GM12892 (cell line): ENCODE results near the gene DDR2.

ENCODE experiments used
- POLR2A ChIP-seq: IDR thresholded peaks from 2 replicates; pipeline ENCODE4 v1.6.1; 2011; ENCODE audit warnings: low read depth, low read length, control low read depth
- POLR2AphosphoS5 ChIP-seq: IDR thresholded peaks from 2 replicates; pipeline ENCODE4 v1.6.1; 2011; ENCODE audit warnings: low read depth, low read length, control low read depth
- TAF1 ChIP-seq: IDR thresholded peaks from 2 replicates; pipeline ENCODE4 v1.6.1; 2011; ENCODE audit warnings: low read depth, mild to moderate bottlenecking, control low read depth, low read length, borderline replicate concordance

DNA sequence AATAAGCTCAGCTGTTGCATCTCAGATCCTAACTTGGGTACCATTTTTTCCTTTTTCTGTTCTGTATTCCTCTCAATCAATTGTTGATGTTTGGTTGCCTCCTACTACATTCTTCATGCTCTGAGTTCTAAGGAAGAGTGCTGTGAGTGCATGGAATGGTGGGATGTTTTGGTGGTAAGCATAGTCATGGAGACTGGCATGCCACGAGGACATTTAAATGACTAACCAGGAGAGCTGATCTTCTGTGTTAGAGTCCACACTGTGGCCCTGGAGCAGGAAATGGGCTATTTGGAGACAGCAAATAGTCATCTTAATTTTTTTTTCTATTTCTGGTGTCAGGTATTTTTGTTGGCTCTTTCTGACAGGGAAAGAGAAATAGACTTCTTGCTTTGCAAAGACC lies 88.7 kb downstream of the DDR2 start:
- TF ChIP-seq TAF1 (no peak), POLR2A (no peak), POLR2AphosphoS5 (no peak)
